Lower leg skin (tissue), 3 donors: ENCODE measurements around the gene MUC4.

Experiments used
- POLR2A ChIP-seq, 2 donors: fragments of 450-650 bp; IDR thresholded peaks; one replicate each; pipeline ENCODE4 v1.6.1; 2016 to 2017; ENCODE audit warnings: antibody characterized with exemption in 2 of 2, mild to moderate bottlenecking in 1 of 2, moderate library complexity in 1 of 2
- TF ChIP-seq, protein P1 (sequence below), 3 donors: fragments of 450-650 bp; IDR thresholded peaks; one replicate each; pipeline ENCODE4 v1.5.1; 2016; ENCODE audit warnings: antibody characterized with exemption in 3 of 3, mild to moderate bottlenecking in 3 of 3, moderate library complexity in 2 of 3

- TF ChIP-seq, protein P1, sequence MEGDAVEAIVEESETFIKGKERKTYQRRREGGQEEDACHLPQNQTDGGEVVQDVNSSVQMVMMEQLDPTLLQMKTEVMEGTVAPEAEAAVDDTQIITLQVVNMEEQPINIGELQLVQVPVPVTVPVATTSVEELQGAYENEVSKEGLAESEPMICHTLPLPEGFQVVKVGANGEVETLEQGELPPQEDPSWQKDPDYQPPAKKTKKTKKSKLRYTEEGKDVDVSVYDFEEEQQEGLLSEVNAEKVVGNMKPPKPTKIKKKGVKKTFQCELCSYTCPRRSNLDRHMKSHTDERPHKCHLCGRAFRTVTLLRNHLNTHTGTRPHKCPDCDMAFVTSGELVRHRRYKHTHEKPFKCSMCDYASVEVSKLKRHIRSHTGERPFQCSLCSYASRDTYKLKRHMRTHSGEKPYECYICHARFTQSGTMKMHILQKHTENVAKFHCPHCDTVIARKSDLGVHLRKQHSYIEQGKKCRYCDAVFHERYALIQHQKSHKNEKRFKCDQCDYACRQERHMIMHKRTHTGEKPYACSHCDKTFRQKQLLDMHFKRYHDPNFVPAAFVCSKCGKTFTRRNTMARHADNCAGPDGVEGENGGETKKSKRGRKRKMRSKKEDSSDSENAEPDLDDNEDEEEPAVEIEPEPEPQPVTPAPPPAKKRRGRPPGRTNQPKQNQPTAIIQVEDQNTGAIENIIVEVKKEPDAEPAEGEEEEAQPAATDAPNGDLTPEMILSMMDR (IDR thresholded peaks at IDR 0.05): no peak
- no peak for TF ChIP-seq POLR2A (IDR thresholded peaks at IDR 0.05)
Measured at GRCh38 chr3:195823280-195823679, 11.6 kb upstream of the MUC4 start.
